Ecto neural progenitor cell (in vitro differentiated cells): ENCODE results near the gene SULT4A1.

Experiments
- DNase-seq: peaks from one replicate; pipeline ENCODE4 v3.0.0-alpha.2; 2018; ENCODE audit warnings: low spot score

Gene SULT4A1

DNA sequence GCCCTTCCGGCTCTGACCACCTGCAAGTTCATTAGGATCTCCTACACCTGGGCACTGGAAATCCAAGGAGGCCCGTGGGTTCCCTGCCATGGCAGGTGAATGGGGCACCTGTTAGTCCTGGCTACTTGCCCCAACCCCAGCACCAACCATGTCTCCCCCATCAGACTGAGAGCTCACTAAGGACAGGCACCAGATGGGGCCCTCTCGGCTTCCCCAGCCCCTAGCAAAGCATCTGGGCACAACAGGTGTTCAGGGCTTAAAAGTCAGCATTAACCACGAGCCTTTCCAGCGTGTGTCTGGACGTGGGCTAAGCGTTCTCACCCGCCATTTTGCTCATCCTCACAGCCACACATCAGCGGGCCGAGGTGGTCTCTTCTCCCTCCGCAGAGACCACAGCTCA lies 2.2 kb downstream of the SULT4A1 start:
- DNase-seq = no peak

GRCh38 chr22:43859621-43860020 lies 2.7 kb downstream of the SULT4A1 start:
- DNase-seq = no peak

DNA sequence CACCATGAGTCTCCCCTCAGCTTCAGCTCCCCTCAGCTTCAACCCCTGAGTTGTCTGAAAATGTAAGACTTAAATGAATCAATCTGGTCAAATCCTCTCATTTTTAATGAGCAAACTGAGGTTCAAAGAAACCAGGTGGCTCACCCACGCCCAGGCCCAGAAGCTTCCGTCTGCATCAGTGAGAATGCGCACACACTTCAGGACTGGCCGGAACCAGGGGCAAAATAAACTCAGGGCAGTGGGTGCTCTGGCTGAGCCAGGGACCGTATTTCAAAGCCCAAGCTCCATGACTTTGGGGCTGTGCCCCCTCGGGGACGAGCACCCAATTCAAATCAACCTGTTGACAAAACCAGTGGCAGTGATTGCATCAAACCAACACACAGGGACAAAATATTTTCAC lies 3.1 kb downstream of the SULT4A1 start:
- no peak for DNase-seq

- no peak for DNase-seq
Measured at GRCh38 chr22:43858156-43858895, 4.0 kb downstream of the SULT4A1 start.

DNA sequence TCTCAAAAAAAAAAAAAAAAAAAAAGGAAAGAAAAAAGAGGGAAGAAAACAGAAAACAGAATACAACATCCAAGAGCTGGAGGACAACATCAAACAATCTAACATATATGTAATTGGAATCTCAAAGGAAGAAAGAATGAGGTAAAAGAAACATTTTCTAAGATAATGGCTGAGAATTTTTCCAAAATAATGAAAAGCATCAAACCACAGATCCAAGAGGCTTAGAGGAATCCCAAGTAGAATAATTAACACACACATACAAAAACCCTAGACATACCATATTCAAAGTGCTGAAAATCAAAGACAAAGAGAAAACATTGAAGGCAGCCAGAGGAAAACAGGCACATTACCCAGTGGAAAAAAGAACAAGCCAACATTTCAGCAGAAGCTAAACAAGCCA lies 4.9 kb downstream of the SULT4A1 start:
- no peak for DNase-seq

- no peak for DNase-seq
Measured at GRCh38 chr22:43855431-43855830, 6.9 kb downstream of the SULT4A1 start.

GRCh38 chr22:43854786-43855271 lies 7.5 kb downstream of the SULT4A1 start:
- no peak for DNase-seq

- no peak for DNase-seq
Measured at GRCh38 chr22:43854121-43854785, 8.1 kb downstream of the SULT4A1 start.

GRCh38 chr22:43853328-43853931 lies 8.9 kb downstream of the SULT4A1 start:
- DNase-seq = no peak

DNA sequence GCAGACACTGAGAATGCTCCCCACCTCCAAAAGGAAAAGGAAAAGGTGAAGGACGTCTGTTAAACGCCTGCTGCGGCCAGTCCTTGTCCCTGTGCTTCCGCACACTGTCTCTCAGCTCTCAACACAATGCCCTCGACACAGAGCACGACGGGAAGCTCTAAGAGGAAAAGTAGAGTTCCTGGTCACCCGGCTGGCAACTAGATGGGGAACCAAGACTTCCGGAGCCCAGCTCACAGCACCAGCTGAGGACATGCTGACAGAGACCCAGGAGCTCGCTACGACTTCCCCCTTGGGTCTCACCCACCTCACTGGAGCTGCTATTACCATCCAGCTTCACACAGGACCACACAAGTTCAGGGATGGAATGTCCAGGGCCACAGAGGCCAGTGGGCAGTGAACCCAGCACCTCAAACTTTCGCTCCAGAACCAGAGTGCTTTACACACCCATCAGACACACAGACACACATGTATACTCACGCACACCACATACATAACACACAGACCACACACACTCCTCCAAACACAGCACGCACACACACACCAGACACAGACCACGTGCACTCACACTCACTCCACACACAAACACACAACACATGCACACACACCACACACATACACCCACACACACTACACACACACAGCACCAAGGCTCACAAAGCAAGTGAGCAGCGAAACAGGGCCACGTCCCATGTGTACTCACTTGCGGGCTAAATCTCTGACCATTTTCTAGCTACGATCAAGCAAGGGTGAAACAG lies 9.6 kb downstream of the SULT4A1 start:
- no peak for DNase-seq

DNA sequence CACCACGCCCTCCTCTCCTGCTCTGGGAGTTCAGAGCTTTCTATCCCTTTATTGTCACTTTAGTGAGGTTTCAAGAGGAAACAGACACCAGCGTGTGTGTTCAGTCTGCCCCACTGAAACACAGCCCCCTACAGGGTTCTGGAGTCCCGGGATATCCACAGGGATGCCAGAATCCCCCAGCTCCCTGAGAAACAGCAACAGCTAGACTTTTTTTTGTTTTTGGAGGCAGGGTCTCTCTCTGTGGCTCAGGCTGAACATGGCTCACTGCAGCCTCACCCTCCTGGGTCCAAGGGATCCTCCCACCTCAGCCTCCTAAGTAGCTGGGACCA lies 10.4 kb downstream of the SULT4A1 start:
- no peak for DNase-seq

DNA sequence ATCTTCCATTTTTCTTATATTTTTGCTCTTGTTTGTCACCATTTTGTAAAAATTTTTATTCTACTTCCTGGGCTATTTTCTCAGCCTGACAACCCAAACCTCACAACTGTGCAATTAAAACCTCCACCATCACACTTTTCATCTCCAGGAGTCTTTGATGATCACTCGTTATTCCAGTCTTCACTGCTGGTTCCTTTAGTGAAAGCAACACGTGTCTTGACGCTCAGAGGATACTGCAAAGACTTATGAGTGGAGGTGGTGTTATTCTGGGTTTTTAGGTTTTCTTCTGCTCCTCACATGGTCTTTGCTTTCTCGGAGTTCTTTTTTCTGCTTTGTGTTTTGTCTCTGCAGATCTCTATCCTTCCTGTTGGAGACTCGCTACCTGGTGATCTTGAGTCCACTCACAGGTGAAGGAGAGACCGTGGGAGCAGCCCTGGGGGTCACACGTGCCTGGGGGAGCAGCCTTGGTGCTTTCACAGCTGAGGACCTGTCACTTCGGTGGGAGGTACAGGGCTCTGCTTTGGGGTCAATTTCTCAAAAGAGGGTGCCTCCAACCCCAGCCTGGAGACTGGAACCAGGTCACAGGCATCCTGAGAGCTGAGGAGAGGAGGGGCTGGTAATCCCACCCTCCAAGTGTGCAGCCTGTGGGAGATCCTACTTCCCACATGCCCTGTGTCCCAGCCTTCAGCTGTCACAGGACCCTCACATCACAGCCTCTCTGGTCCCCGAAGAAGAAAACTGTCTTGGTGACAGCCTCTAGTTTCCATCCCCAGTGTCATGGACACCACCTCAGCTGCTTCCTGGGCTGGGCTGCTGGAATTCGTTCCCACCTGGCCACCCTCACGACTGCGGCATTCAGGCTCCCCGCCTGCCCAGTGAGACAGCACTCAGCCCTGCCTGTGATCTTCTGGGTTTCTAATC lies 11.0 kb downstream of the SULT4A1 start:
- DNase-seq = no peak

- DNase-seq = no peak
Measured at GRCh38 chr22:43850529-43850928, 11.8 kb downstream of the SULT4A1 start.

DNA sequence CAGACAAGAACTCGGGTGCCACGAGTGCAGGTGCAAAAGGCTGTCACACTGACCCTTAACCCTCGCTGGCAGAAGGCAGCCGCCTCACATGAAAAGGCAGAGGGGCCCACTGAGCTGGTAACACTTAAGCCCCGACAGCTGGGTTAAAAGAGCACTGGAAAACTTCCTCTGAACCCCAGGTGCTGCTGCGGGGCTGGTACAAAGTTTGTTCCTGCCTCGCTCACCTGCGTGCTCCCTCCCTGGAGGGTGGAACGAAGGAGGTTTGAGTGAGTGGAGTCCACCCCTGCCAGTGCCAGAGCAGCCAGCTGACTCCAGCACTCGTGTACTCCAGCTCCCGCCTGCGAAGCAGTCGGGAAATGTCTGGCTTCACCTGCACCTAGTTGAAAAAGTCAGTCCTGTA lies 12.6 kb downstream of the SULT4A1 start:
- no peak for DNase-seq

DNA sequence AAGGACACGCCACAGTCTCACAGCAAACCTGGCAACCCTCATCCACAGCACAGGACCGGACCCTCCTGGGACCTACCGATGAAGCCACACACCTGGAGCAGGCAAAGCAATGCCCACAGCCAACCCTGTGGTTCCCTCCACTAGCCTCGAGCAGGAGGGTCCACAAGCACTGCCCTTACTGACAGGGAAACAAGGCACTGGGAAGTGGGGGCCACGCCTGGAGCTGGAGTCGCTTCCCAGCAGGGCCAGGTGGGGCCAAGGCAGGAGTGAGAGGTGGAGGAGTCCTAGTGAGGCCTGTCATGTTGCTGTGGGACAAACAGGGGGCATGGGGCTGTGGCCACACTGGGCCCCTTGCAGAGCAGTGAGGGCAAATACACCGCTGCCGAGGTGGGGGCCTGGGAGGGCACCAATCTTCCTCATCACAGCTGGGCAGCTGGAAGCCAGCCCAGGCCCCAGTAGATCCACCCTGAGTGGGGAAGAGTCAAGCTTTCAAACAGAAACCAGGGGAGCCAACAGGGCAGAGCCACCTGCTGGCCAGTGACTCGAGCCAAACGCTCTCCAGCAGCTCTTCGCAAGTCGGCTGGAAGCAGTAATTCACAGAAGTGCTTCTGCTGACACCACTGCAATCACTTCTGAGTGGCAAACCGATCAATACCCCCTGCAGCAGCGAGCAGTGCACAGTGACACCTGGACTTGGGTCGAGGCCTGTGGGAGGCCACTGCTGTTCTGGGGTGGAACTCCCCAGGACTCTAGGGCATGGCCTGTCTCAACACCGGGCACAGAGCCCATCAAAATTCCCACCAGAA lies 13.7 kb downstream of the SULT4A1 start:
- DNase-seq = no peak

DNA sequence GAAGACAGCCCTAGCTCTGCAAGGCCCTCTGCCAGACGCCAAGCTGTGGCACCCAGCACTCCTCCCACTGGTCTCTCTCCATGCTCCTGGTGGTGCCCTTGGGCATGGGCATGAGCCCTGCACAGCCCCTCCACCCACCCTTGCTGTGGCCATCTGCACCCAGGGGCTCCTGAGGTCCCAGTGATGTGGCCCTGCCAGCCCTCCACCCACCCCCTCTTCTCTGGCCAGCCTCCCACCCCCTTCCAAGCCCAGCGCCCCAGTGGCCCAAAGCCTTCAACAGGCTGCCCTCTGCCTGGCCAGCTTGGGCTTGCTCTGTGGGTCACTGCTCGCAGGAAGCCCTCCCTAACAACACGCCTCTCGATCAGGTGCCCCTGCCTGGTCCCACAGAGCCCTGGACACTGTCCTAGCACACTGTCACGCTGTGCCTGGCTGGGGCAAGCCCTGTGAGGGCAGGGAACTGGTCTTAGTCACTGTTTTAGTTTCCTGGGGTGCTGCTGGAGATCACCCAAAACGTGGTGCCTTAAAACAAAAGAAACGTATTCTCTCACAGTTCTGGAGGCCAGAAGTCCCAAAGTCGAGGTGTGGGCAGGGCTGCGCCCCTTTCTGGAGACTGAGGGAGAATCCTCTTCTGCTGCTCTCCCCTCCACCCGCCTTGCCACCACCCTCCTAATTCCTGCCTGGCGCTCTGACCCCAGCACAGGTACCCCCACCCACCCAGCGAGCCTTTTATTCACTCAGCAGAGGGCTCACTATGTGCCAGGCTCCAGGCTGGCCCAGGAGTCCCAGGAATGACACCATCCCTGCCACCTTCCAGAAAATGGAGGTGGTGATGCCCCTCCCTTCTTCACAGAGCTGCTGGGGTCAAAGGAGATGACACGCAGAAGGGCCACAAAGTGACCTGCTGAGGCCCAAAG lies 14.7 kb downstream of the SULT4A1 start:
- DNase-seq = no peak

GRCh38 chr22:43846966-43847365 lies 15.3 kb downstream of the SULT4A1 start:
- DNase-seq = no peak

DNA sequence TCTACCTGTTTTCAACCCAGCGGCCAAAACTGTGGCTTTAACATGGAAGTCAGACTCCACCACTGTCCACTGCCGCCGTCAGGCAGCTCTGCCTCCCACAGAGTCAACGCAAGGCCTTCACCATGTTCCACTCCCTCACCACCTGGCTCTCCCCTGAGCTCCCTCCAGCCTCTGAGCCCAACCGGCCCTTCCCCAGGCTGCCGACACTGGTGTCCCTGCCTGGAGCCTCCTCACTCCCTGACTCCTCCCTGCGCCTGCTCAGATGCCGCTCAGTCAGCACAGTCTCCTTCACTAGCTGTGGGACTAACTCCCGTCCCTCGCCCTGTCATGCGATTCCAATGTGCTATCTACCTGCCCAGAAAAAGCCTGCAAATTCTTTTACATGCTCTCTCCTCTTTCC lies 16.3 kb downstream of the SULT4A1 start:
- no peak for DNase-seq
